ENCODE data around the gene AMMECR1L.
"Not testable (repeated sequence)": the region's sequence is repeated elsewhere in the genome, so short reads cannot be mapped to it uniquely, and the experiment has no call there.

Gene AMMECR1L

GRCh38 chr2:127911737-127912136, 26.0 kb upstream of the AMMECR1L start:
- DNase-seq (ENCODE audit: low read depth): no peak
- no peak for TF ChIP-seq CTCF (conservative IDR thresholded peaks at IDR 0.05; ENCODE audit: low read depth, low read length)
- no peak overlapping the region for H3K4me3 ChIP-seq (ENCODE audit: low read length)

GRCh38 chr2:127910415-127910814, 24.7 kb upstream of the AMMECR1L start:
- DNase-seq (ENCODE audit: low read depth): no peak
- H3K4me3 ChIP-seq (ENCODE audit: low read length): no peak overlapping the region
- TF ChIP-seq CTCF (conservative IDR thresholded peaks at IDR 0.05; ENCODE audit: low read depth, low read length): no peak

GRCh38 chr2:127909019-127909418, 23.3 kb upstream of the AMMECR1L start:
- no peak for TF ChIP-seq CTCF (conservative IDR thresholded peaks at IDR 0.05; ENCODE audit: low read depth, low read length)
- DNase-seq (ENCODE audit: low read depth): no peak
- no peak overlapping the region for H3K4me3 ChIP-seq (ENCODE audit: low read length)

GRCh38 chr2:127907733-127908400, 22.1 kb upstream of the AMMECR1L start:
- not testable (repeated sequence) for DNase-seq (ENCODE audit: low read depth); H3K4me3 ChIP-seq (ENCODE audit: low read length)

GRCh38 chr2:127906206-127906926, 20.6 kb upstream of the AMMECR1L start:
- TF ChIP-seq CTCF (conservative IDR thresholded peaks at IDR 0.05; ENCODE audit: low read depth, low read length): no peak
- H3K4me3 ChIP-seq (ENCODE audit: low read length): no peak overlapping the region
- no peak for DNase-seq (ENCODE audit: low read depth)

- TF ChIP-seq CTCF (conservative IDR thresholded peaks at IDR 0.05; ENCODE audit: low read depth, low read length): no peak
- DNase-seq (ENCODE audit: low read depth): no peak
- no peak overlapping the region for H3K4me3 ChIP-seq (ENCODE audit: low read length)
Observed at GRCh38 chr2:127901339-127902056, 15.7 kb upstream of the AMMECR1L start.

GRCh38 chr2:127897531-127898211, 11.9 kb upstream of the AMMECR1L start:
- TF ChIP-seq CTCF (conservative IDR thresholded peaks at IDR 0.05; ENCODE audit: low read depth, low read length): no peak
- no peak for DNase-seq (ENCODE audit: low read depth)
- no peak overlapping the region for H3K4me3 ChIP-seq (ENCODE audit: low read length)
